Endothelial cell of umbilical vein (primary cell): ENCODE measurements around the gene HMGXB4.

Experiments used
- JUN ChIP-seq: IDR thresholded peaks from 2 replicates; pipeline ENCODE4 v1.6.1; 2011; ENCODE audit warnings: borderline replicate concordance, low read depth; ENCODE audit not compliant: insufficient read length, insufficient read depth
- TF ChIP-seq, protein P1 (sequence below), 2 donors: IDR thresholded peaks; 1 replicate in 1 of 2; 2 replicates in 1 of 2; pipeline ENCODE4 v1.5.1; 2011; ENCODE audit warnings: low read length in 2 of 2, mild to moderate bottlenecking in 2 of 2, moderate library complexity in 2 of 2, control low read depth in 1 of 2, inconsistent platforms in 1 of 2, low read depth in 1 of 2; ENCODE audit not compliant: insufficient read depth in 1 of 2; ENCODE audit errors: extremely low read depth in 1 of 2

DNA sequence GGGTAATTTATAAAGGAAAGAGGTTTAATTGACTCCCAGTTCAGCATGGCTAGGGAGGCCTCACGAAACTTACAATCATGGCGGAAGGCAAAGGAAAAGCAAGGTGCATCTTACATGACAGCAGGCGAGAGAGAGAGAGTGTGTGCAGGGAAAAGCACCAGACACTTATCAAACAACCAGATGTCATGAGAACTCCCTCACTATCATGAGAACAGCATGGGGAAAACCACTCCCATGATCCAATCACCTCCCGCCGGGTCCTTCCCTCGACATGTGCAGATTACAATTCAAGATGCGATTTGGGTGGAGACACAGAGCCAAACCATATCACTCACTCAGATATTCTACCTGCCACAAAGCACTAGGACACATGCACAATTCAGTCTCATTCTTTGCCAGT lies 48.1 kb upstream of the HMGXB4 start:
- TF ChIP-seq, protein P1, sequence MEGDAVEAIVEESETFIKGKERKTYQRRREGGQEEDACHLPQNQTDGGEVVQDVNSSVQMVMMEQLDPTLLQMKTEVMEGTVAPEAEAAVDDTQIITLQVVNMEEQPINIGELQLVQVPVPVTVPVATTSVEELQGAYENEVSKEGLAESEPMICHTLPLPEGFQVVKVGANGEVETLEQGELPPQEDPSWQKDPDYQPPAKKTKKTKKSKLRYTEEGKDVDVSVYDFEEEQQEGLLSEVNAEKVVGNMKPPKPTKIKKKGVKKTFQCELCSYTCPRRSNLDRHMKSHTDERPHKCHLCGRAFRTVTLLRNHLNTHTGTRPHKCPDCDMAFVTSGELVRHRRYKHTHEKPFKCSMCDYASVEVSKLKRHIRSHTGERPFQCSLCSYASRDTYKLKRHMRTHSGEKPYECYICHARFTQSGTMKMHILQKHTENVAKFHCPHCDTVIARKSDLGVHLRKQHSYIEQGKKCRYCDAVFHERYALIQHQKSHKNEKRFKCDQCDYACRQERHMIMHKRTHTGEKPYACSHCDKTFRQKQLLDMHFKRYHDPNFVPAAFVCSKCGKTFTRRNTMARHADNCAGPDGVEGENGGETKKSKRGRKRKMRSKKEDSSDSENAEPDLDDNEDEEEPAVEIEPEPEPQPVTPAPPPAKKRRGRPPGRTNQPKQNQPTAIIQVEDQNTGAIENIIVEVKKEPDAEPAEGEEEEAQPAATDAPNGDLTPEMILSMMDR (IDR thresholded peaks at IDR 0.05; ENCODE audit: extremely low read depth in 1 of 2, insufficient read depth in 1 of 2, low read depth in 1 of 2, low read length in 2 of 2): no peak
- no peak for TF ChIP-seq JUN
